Upper lobe of right lung (tissue), 1 donor: Measurements from ENCODE around the gene RTN1. TPM values are rescaled to one million over a fixed set of nuclear protein-coding genes. Genes with fewer than 3 reads are reported as not detected.

Experiments used
- ATAC-seq: fragments of 200-7000 bp; cut with Tn5 transposase; one replicate; pipeline ENCODE4 v1.9.1; 2020; ENCODE audit warnings: mild to moderate bottlenecking, moderate library complexity
- DNase-seq: peaks from one replicate; pipeline ENCODE4 v3.0.0-alpha.2; 2020
- H3K27ac ChIP-seq: fragments of 200-600 bp; one replicate; pipeline ENCODE4 v1.8.0; 2022
- H3K27me3 ChIP-seq: fragments of 200-600 bp; one replicate; pipeline ENCODE4 v1.8.0; 2022; ENCODE audit warnings: mild to moderate bottlenecking
- H3K36me3 ChIP-seq: fragments of 200-600 bp; one replicate; pipeline ENCODE4 v1.8.0; 2022
- H3K4me1 ChIP-seq: fragments of 200-600 bp; one replicate; pipeline ENCODE4 v1.8.0; 2022
- H3K4me3 ChIP-seq: fragments of 200-600 bp; one replicate; pipeline ENCODE4 v1.8.0; 2022; ENCODE audit warnings: mild to moderate bottlenecking
- H3K9me3 ChIP-seq: fragments of 200-600 bp; one replicate; pipeline ENCODE4 v1.8.0; 2022
- CTCF ChIP-seq: fragments of 200-600 bp; IDR thresholded peaks from one replicate; pipeline ENCODE4 v1.8.0; 2022; ENCODE audit warnings: antibody characterized with exemption
- intact Hi-C: fragments of 100-400 bp; cut with DNase I; formaldehyde crosslinking; loops from one replicate; pipeline ENCODE4 v1.11.0; 2022
- total RNA-seq: library from RNA; stranded (reverse); fragmentation: NEBNext Ultra II Directional; extraction: Animal tissue kit (Norgen Biotek cat#: 25700); gene quantifications from one replicate; pipeline ENCODE4 v1.2.1, GENCODE V29; 2021
- donor health status: DM: no; HTN: yes; CAD: no; lungs with severe emphysema.

Gene RTN1
- total RNA-seq, 1 donor from 2014 or later = 9.6 TPM

- ATAC-seq = no peak
- H3K4me3 ChIP-seq = no peak overlapping the region
- no peak overlapping the region for H3K27ac ChIP-seq
- intact Hi-C loops = no loop called here
- no peaks in the 10 kb centered on the region for H3K9me3 ChIP-seq
- no peaks in the 10 kb centered on the region for H3K36me3 ChIP-seq
- peaks cover 15% of the 10 kb centered on the region for H3K27me3 ChIP-seq
- no peaks in the 10 kb centered on the region for H3K4me1 ChIP-seq
- no peak for TF ChIP-seq CTCF
- no peak for DNase-seq
Observed at GRCh38 chr14:59913187-59913586, 42.6 kb upstream of the RTN1 start.

GRCh38 chr14:59912443-59912842 is 41.9 kb upstream of the RTN1 start:
- intact Hi-C loops = no loop called here
- H3K4me1 ChIP-seq = no peaks in the 10 kb centered on the region
- TF ChIP-seq CTCF = no peak
- H3K9me3 ChIP-seq = no peaks in the 10 kb centered on the region
- H3K36me3 ChIP-seq = no peaks in the 10 kb centered on the region
- H3K27me3 ChIP-seq = peaks cover 9% of the 10 kb centered on the region
- no peak overlapping the region for H3K4me3 ChIP-seq
- H3K27ac ChIP-seq = no peak overlapping the region
- DNase-seq (no peak), ATAC-seq (no peak)

- intact Hi-C loops = no loop called here
- no peaks in the 10 kb centered on the region for H3K27me3 ChIP-seq
Observed at GRCh38 chr14:59905188-59905587, 34.6 kb upstream of the RTN1 start.

GRCh38 chr14:59904184-59904583 is 33.6 kb upstream of the RTN1 start:
- Histone ChIP-seq H3K4me3 (no peak overlapping the region), H3K36me3 (no peaks in the 10 kb centered on the region), H3K9me3 (no peaks in the 10 kb centered on the region), H3K27ac (no peak overlapping the region), H3K4me1 (no peaks in the 10 kb centered on the region), H3K27me3 (no peaks in the 10 kb centered on the region)
- ATAC-seq (no peak), DNase-seq (no peak)
- intact Hi-C loops = no loop called here
- no peak for TF ChIP-seq CTCF

More at GRCh38 chr14:59905188-59905587, 34.6 kb upstream of the RTN1 start:
- no peaks in the 10 kb centered on the region for H3K4me1 ChIP-seq
- ATAC-seq (no peak), DNase-seq (no peak)
- no peak for TF ChIP-seq CTCF
- no peaks in the 10 kb centered on the region for H3K36me3 ChIP-seq
- H3K27ac ChIP-seq = no peak overlapping the region
- H3K4me3 ChIP-seq = no peak overlapping the region
- H3K9me3 ChIP-seq = no peaks in the 10 kb centered on the region

- Histone ChIP-seq H3K36me3 (no peaks in the 10 kb centered on the region), H3K9me3 (no peaks in the 10 kb centered on the region), H3K27me3 (no peaks in the 10 kb centered on the region), H3K4me1 (no peaks in the 10 kb centered on the region), H3K27ac (no peak overlapping the region), H3K4me3 (no peak overlapping the region)
- intact Hi-C loops = no loop called here
- ATAC-seq (no peak), DNase-seq (no peak)
- TF ChIP-seq CTCF = no peak
Observed at GRCh38 chr14:59900556-59900955, 30.0 kb upstream of the RTN1 start.

- Histone ChIP-seq H3K4me1 (no peaks in the 10 kb centered on the region), H3K4me3 (no peak overlapping the region), H3K9me3 (no peaks in the 10 kb centered on the region), H3K27ac (no peak overlapping the region), H3K27me3 (no peaks in the 10 kb centered on the region), H3K36me3 (no peaks in the 10 kb centered on the region)
- peak; percentile 51 for TF ChIP-seq CTCF
- intact Hi-C loops = no loop called here
- no peak for DNase-seq
- peak; percentile 85 for ATAC-seq
Observed at GRCh38 chr14:59897757-59898383, 27.3 kb upstream of the RTN1 start.
